SW 1271 (cell line): ENCODE data around the gene C15orf61.
A peak's percentile ranks its signal among the peaks of the same experiment; 100 is the strongest.

ENCODE experiments used
- DNase-seq, 2 experiments: peaks; one replicate each; lab custom pipeline; 2025; lab: John Stamatoyannopoulos, UW

The C15orf61 gene

DNA sequence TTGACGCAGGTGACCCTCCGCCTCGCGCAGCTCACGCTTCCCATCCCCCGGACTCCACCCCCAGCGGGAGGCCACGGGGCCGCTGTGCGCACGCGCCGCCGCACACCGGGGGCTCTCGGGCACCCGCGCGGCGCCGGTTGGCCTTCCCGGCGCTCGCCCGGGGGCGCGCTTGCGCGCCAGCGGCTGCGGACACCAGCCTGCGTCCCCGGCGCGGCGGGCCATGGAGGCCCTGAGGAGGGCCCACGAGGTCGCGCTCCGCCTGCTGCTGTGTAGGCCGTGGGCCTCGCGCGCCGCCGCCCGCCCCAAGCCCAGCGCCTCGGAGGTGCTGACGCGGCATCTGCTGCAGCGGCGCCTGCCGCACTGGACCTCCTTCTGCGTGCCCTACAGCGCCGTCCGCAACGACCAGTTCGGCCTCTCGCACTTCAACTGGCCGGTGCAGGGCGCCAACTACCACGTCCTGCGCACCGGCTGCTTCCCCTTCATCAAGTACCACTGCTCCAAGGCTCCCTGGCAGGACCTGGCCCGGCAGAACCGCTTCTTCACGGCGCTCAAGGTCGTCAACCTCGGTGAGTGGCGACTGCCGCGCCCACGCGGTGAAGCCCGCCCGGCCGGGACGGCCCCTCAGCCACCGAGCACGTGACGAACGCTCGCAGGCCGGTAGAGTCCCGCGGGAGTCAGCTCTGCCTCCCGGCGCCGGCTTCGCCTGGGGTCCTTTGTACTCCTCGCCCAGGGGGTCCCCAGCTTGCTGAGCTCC, at the start of gene C15orf61:
TSS of gene C15orf61 (plus strand) at position 103 of the 754 bp plus-strand sequence. CDS start at position 221, 118 bp downstream.
- DNase-seq, result peak; percentile 73 to 81

DNA sequence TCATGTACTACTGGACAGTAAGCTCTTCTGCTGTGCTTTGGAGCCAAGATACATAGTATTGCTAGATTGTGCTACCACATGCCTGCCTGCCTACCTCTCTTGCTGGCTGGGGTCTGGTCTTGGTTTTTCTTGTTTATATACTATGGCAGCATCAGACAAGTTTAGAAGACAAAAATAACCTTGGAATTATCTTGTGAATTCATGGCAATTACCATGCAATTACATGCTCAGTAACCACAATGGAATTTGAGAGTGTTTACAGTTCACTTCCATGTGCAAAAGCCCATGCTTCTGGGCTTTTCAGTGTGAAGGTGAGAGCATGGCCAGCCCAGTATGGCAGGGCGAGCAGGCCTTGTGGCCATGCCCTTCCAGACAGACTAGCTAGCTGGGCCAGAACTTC, 48.0 kb upstream of the C15orf61 start:
- no peak for DNase-seq

DNA sequence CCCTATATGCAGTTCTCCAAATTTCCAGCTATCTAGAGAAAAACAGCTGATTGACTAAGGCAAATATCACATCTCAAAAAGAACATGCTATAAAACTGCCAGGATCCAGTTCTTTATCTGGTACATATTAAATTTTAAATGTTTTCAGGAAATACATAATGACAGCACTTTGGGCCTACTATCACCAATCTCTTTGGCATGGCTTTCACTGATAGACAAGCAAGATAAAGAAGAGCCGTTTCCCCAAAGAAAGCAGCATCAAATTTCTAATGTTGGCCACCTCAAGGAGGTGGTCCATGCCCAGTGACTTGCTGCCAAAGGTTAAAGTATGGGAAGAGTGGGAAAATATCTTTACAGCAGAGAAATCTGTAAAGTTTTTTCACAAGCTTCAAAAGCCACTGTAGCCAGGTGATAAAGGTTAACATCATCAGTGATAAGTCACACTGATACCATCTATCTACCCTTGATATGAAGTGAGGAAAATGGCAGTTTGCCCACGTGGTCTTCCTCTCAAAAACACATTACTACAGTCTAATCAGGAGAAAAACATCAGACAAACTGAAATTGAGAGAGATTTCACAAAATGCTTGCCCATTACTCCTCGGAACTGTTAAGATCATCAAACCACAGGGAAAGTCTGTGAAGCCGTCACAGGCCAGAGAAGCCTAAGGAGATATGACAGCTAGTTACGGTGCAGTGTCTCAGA, 46.4 kb upstream of the C15orf61 start:
- no peak for DNase-seq

DNA sequence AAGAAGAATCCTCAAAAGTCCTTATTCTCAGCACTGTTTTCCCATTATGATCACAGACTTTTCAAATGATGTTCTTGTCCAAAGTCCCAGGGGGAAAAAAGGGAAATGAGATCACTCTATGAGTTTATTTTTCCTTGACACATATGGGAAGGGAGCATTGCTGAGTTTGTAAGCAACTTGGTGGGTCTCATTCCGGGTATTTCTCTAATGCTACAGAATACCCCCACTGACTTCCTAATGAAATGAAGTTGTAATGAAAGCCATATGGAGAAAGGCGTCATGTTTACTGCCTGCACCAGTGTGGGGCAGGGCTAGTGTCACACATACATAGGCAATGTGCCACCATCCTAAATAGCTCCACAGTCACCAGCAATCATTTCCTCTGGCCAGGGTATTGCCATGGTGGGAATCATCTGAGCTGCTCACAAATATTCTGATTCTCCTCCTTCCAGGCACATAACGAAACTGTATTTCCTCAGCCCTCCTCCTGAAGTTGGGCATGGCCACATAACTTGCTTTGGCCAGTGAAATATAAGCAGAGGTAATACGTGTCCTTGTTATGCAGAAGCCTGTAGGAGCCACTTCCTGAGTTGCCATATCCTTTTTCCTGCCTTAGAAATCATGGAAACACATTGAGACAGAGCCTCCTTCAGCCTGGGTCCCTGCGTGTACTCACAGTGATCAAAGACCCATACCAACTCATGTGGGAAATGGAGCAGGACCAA, 41.0 kb upstream of the C15orf61 start:
- no peak for DNase-seq

DNA sequence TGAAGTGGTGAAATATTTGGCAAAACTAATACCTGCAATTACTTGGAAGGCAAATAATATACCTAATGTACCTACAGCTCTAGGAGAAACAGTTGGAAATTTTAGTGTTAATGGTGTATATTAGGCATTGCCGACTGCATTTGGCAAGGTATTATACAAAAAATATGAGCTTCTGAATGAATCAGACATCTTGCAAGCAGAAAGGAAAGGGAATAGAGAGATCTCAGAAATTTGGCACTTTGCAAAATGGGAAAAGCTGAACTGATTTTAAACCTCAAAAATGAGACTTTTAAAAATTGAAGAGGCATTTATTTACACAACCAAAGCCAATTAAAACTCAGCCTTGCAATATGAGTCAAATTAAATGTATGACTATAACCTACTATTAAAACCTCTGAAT, 40.2 kb upstream of the C15orf61 start:
- DNase-seq, result no peak

DNA sequence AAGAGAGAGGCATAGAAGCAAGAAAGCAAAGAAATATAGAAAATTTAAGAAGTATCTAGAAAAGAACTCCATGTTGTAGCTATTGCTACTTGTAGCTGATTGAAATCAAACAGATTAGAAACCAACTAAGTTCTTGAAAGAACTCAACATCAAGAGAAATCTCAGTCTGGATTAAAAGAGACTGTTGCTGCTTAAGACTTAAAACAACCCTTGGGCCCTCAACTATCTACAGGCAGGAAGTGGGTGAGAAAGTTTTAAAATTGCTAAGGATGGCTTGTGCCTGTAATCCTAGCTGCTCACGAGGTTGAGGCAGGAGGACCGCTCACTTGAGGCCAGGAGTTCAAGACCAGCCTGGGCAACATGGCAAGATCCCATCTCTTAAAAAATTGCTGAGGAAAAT, 39.3 kb upstream of the C15orf61 start:
- DNase-seq, result no peak

DNA sequence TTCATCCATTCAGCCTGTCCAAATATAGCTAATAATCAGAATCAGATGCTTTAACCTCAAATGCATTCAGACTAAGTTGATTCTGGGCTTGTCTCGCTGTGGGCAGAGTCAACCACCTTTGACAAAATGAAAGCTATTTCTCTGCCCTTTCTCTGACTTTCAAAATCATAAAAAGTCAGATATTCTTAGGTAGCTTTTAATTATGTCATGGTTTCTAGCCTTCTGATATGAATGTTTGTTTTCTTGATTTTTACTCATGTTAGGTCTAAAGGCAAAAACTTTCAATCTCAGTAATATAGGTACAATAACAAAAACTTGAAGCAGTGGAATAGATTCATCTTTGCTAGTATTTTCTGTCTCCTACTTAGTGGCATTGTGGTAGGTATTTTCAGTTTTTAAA, 25.3 kb upstream of the C15orf61 start:
- DNase-seq, result no peak

DNA sequence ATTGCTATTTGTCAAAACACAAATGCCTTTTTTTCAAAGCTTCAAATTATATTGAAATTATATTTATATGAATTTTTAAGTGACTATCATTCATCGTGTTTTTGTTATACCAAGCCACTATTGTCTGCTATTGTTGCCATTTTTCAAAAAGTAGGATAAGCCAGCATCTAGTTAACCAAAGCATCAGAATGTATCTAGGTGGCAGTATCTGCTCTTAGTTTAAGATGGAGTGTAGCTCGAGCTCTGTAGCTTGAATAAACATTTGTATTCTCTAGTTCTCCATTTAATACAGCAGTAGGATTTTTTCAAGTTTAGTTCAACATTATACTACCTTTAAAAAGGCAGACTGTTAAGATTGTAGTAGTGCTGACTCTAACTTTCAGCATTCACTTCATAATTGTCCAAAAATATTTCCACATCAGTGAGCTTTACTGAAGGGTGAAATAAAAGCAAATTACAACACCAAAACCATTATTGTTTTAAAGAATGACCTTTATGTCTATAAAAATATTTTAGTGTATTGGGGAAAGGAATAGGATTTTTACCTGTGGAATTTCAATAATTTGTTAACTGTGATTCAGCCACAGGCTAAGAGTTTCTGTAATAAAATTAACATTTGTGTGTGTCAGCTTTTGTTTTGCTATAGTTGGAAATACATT, 19.6 kb upstream of the C15orf61 start:
- DNase-seq, result peak in 1 of 2 experiments; percentile 29

DNA sequence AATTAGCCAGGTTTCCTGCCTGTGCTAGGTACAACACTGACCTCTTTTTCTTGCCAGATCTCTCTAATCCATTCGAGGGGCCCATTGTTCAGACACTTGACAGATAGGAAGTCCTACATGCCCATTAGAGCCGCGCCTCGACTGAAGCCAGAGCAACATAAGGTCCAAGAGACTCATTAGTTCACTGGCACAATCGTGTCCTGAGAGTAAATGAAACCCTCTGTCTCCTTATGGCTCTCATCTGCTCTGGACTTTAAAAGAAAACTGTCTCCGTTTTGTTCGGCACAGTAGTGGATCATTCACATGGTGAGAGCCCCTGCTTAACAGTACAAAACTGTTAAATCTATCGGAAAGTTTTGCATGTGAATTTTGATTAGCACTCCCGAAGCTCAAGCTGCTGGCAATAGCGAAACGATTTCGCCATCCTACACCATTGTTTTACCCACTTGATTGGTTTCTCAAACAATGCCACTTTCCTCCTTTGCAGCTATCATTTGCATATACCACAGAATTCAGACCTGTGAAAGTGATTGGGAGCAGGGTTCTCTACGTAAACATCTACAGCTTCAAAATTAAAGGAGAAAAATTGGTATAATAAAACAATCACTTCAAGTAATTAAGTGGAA, 19.0 kb upstream of the C15orf61 start:
- DNase-seq, result no peak

DNA sequence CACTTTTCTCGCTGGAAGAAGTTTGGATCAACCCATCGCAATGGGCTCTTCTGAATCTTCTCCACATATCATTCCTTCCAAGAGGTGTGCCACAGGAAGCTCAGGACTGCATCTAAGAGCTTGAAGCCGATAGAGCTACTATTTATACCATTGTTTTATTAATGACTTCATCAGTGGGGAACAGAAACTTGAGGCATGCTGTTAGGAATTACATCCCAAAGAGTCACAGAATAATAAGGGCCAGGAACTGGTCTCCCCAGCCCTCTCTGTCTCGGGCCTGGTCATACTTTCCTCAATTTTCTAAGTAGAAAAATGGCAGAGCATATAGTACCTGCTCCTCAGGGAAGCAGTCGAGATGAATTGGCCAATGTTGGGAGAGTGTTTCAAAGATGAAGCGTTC, 16.9 kb upstream of the C15orf61 start:
- DNase-seq, result no peak

DNA sequence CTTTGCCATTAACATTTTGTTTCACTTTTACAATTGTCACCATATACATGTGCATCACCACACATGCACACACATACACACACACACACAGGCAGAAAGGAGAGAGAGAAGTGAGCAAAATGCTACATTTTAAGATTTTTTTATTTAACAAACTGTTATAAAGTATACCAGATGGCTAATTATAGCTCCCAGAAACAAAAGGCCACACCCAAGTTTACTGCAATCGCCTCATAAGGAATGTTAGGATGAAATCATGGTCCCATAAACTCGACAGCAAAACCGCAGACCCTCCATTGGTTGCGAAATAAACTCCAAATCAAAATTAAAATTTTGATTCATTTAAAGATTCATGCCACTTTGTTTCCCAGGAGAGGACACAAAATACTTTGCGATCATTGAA, 16.1 kb upstream of the C15orf61 start:
- no peak for DNase-seq

DNA sequence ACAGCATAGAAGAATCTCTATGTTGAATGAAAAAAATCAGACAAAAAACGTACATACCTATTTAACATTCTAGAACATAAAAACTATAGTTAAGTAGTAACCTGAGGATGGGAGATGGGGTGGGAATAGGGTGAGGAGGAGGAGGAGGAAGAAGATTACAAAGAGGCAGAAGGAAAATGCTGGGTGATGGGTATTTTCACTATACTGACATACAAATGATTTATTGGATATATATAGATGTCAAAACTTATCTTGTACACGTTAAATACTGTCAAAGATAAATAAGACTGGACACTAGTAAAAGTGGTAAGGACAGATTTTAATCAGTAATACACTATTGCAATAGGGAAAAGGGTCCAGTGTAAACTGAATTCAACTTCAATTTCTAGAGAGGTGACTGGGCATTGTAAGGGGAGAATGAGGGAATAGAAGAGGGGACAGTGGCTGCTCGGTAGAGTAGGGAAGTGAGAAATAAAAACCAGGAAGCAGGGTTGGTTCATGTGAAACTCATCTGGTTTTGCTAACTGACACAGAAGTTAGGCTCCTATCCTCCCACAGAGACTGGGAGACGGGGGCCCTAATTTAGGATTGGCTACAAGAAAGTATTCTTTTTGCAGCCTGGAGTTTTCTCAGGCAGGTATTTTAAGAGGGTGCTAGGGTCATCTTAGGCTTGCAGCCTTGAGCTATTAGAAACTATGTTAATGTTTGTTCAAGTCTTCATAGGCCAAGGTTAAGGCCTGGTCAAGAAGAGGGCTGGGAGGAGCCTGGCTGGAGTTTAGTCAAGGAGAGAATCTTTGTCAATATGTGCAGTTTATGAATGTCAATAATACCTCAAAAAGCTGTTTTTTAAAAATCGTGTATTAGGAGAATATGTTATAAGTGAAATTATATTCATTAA, 15.0 kb upstream of the C15orf61 start:
- no peak for DNase-seq

DNA sequence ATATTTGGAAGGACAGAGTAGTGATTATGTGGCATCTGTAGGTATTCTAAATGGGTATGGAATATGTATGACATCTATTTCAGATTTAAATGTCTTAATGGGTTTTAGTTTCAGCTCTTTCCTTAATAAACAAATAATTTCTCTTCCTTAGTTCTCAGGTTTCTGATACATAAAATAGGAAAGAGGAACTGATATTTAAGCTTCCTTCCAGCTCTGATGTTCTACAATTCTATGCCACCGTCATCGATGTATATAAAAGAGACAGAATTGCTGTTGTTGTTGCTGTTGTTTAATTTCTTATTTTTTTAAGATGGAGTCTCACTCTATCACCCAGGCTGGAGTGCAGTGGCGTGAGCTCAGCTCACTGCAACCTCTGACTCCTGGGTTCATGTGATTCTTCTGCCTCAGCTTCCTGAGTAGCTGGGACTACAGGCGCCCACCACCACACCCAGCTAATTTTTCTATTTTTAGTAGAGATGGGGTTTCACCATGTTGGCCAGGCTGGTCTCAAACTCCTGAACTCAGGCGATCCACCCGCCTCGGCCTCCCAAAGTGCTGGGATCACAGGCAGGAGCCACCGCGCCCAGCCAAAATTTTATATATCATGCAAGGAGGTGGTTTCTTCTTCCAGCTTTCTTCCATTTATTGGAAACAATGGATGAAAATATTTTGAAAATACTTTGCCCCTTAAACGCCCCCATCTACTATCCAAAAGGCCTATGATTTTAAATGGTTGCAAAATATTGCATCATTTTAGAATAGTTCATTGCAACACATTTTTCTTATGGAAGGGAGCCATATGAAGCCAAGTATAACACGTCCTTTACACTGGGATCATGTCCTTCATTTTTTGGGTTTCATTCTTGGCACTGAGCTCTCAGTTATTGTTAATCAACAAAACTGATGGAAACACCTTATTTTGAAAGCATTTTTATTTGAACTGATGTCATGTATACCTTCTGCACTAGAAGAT, 13.9 kb upstream of the C15orf61 start:
- no peak for DNase-seq

DNA sequence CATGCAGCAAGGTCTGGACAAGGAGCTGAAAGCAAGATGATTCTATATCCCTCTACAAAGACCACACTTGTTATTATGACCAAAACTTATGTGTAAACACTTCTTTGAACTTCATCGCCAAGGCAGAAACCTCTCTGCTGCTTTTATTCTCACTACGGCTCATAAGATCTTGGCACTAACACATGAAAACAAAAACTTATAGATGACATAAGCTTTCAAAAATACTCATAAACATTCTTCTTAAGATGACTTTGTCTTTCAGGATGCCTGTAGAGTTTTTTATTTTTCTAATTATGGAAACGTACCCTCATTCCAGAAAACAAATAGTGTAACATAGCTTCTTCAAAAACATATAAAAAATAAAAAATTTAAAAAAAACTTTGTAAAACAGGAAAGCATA, 12.5 kb upstream of the C15orf61 start:
- no peak for DNase-seq

DNA sequence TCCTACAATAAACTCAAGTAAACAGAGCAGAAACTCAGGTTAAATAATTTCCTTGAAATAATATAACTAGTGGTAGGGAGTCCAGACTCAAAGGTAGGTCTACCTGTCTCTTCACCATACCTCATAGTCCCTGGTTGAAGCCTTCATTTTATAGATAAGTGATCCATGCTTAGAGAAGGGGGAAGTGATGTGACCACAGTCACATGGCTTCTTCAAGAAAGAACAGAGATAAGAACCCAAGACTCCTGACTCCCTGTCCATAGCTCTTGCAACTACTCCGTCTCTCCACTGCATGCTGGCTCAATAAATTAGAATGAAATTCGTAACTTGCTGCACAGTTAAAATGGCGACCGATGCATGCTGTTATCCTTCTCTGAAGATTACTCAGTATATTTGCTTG, 11.0 kb upstream of the C15orf61 start:
- DNase-seq, result no peak

DNA sequence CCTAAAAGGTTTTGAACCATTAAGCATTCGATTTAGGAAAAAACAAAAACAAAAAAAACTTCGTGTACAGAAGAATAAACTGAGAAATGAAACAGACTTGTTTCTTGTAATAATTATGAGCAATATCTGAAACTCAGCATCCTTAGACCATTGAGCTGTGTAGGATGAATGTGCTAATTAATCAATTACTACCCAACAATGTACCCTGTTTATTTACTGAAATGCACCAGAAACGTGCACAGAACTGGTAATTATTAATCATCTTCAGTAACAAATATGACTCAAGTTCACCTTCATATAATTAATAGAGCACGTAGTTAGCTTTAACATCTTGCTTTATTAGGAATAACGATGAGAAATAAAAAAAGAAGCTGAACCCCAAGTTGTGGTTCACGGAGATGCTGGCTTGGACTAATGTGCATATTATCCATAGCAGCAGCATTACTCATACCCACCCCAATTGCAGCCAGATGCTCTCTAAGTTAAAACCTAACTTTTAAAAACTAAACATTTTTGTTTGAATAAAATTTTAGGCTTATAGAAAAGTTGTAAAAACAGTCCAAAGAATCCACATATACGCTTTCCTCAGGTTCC, 10.2 kb upstream of the C15orf61 start:
- no peak for DNase-seq

DNA sequence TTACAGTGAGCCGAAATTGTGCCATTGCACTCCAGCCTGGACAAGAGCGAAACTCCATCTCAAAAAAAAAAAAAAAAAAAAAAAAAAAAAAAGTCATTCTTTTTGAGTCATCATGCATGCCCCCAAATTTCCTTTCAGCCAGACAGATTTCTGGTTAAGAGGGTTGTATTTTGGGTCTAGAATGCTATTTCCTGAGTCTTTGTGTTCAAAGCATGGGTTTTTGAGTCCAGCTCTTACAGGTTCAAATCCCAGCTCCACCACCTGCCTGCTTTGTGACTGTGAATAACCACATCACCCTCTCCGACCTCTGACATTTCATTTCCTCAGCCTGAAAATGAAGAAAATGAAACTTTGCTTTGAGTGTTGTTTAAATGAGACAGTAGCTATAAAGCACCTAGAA, 9.3 kb upstream of the C15orf61 start:
- no peak for DNase-seq

DNA sequence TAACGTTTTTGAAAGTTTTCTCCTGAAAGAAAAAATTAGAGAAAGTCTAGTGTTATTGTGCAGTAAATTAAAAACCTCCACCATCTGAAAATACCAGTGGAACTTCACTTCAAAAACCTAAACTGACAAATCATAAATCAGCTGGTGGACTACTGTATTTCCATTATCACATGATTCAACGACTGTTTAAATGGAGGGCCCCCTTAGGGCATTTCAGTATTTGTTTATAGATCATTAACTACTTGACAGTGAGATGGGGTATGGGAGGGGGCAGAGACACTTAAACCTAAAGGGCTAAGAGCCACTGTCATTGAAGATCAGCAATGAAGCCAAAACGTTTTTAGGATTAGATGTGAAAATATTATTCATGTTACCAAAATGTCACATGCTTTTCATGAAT, 8.8 kb upstream of the C15orf61 start:
- DNase-seq, result no peak
